Central memory CD4-positive, alpha-beta T cell (primary cell): ENCODE results near the gene RAB26.
"Not testable (repeated sequence)": the region's sequence is repeated elsewhere in the genome, so short reads cannot be mapped to it uniquely, and the experiment has no call there.

Source experiments
- DNase-seq: peaks from one replicate; pipeline ENCODE4 v3.0.0; 2022
- total RNA-seq, 3 experiments: gene quantifications; one replicate each; lab custom pipeline; 2026; lab: John Stamatoyannopoulos, UW

The RAB26 gene
- total RNA-seq, result 0.14 to 0.58 (median 0.16) reads per million in 3 experiments

- DNase-seq, result peak; percentile 54
Observed at GRCh38 chr16:2147981-2148671, at the start of gene RAB26. RAB26 (plus strand) TSS chr16:2148625; CDS start chr16:2148784, 159 bp downstream.

GRCh38 chr16:2101581-2101980 lies 46.8 kb upstream of the RAB26 start:
- DNase-seq, result not testable (repeated sequence)

DNA sequence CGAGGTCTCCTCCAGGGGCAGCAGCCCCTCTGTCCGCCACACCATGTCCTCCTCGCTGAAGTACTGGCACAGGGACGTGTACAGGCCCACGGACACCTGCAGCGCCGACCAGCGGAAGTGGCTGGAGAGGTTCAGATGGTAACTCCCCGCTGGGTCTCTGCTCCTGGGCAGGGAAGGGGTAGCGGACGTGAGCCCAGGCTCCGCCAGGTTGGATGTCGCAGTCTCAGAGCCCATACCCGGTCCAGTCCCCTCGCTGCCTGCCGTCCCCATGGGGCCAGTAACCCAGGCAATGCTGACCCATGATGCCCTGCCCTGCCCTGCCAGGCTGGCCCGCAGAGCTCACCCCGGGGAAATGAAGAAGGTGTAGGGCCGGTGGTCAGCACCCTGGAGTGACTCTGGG lies 46.0 kb upstream of the RAB26 start:
- DNase-seq, result no peak

DNA sequence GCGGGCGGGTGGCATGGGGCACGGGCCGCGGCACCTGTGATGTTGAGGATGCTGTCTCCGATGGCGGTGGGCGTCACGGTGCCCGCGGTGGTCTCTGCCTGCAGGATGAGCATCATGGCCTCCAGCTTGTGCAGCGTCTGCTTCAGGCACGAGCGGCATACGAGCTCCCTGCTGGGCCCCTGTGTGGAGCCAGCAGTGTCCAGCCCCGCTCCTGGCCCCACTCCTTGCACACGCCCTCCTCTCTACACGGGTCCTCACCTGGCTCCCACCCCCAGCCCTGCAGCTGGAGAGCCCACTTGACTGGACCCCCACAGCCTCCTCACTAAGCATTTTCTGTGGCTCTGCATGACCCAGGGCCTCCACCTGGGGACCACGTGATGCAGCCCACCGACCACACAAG lies 44.0 kb upstream of the RAB26 start:
- not testable (repeated sequence) for DNase-seq

- not testable (repeated sequence) for DNase-seq
Observed at GRCh38 chr16:2105291-2105690, 43.1 kb upstream of the RAB26 start.

DNA sequence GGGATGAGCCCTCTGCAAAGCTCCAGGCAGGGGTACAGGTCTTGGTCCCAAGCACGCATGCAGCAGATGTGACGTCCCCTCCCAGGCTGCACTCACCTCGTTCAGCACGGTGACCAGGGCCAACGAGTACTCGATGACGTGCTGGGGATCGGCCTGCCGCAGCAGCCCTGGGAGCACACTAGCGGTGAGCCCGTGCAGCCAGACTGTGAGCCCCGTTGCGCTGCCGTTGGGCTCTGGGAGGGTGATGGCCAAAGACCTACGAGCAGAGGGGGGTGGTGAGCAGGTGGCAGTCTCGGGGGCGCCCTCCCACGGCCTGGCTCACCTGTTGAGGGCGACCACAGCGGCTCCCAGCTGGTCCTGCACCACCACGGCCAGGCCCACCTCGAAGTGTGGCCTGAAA lies 42.7 kb upstream of the RAB26 start:
- not testable (repeated sequence) for DNase-seq

GRCh38 chr16:2106211-2106610 lies 42.2 kb upstream of the RAB26 start:
- not testable (repeated sequence) for DNase-seq

DNA sequence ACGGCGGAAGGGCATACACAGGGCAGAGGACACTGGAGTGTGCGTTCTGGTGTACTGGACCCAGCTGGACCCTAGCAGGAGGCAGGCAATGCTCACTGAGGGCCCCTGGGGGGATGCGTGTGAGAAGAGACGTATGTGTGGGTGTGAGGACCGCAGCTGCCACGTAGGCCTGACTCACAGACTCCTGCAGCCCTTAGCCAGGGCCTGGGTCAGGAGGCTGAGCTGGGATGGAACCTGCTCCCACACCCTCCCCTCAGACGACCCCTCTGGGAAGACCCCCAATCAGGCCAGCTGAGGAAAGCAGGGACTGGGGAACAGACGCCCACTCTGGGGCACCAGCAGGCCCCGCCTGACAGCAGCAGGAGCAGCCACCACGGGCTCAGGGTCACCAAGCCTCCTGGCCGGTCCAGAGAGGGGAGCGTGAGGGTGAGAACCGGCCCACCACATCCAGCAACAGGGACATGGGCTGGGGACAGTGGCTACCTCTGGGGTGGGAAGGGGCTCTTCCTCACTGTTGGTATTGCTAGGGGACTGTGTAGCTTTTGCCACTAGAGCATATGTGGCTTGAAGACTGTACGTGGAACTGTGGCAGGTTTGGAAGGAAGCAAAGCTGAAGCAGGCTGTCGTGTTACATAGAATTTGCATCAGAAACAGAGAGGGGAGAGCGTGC lies 41.2 kb upstream of the RAB26 start:
- not testable (repeated sequence) for DNase-seq

- DNase-seq, result not testable (repeated sequence)
Observed at GRCh38 chr16:2107791-2108125, 40.7 kb upstream of the RAB26 start.

DNA sequence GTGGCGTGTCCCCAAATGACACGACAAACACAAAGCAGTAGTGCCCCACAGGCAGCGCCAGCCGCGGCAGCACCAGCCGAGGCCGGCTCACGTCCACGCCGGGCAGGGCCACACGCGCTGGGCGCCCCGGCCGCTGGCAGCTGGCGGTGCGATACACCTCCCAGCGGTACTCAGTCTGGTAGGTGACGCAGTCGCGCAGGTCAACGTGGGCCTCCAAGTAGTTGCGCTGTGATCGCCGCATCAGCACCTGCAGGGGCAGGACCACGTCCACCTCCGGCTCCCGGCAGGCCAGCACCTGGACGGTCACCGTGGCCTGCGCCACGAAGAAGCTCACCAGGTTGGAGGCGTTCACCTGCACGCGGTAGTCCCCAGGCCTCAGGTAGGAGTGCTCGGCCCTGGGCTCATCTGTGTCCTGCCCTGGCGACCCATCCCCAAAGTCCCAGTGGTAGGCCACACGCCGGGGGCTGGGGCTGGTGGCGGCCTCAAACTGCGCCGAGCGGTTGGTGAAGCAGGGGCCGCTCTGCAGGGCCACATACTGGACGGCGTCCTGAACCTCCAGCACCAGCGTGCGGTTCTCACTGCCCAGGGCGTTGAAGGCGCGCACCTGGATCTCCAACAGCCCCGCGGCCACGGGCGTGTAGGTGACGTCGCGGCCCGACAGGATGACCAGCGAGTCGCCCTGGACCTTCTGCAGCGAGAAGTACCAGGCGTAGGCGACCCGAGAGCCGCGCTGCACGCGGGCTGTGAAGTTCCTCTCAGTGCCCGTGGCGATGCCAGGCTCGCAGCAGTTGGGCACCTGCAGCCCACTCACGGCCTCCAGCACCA lies 39.8 kb upstream of the RAB26 start:
- not testable (repeated sequence) for DNase-seq

DNA sequence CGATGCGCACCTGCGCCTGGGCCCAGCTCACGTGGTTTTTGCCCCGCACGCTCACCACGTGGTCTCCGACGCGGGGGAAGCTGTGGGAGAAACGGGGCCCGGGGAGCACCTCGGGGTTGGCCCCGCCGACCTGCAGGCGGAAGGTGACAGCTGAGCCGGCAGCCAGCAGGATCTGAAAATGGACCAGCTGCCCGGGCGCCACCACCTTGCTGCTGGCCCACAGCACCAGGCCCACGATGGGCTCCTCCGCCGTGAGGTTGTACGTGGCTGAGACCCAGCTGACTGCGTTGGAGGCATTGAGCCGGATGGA lies 39.2 kb upstream of the RAB26 start:
- not testable (repeated sequence) for DNase-seq

GRCh38 chr16:2109872-2110271 lies 38.6 kb upstream of the RAB26 start:
- not testable (repeated sequence) for DNase-seq

GRCh38 chr16:2110332-2111008 lies 38.0 kb upstream of the RAB26 start:
- DNase-seq, result not testable (repeated sequence)

DNA sequence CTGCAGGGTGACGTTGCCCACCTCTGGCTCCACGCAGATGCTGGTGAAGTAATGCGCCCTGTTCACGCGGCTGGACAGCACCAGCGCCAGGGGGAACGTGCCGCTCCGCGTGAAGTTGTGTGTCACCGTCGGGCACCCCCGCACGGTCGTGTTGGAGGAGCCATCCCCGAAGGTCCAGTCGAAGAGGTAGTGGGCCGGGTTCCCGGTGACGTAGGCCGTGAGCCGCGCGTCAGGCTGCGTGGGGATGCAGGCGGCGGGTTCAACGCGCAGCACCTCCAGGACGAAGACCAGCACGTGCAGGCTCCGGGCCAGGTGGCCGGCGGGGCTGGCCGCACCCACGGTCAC lies 37.4 kb upstream of the RAB26 start:
- not testable (repeated sequence) for DNase-seq

DNA sequence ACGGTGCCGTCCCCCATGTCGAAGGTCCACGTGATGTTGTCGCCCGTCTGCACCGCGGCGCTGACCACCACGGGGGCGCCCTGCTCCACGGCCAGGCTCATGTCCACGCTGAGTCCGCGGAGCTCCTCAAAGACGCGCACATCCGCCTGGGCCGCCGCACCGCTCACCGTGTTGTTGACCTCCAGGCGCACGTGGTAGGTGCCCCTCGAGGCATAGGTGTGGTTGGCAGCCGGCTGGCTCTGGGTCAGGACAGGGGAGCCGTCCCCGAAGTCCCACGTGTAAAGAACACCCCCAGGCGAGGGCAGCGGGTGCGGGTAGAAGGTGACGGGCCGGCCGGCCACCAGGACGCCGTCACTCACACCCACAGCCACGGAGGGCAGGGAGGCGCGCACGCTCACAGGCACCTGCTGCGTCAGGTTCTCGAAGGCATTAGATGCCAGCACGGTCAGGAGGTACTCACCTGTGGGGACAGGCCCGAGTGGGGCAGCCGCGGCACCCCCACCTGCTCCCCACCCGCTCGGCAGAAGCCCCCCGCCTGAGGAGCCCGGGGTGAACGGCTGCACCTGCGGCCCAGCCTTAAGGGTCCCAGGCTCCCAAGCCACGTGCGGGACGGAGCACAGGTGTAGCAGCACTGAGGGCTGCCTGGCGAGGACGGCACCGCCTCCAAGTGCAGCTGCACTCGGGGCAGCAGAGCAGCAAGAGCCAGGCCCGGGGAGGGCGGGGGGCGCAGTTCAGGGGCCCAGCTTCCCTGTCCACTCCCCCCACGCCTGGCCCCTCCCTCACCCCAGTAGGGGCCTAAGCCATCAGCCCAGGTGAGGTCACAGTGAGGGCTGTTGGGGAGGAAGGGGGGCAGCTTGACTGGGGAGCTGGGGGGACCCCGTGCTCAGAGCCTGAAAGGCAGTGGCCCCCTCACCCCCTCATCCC lies 36.8 kb upstream of the RAB26 start:
- not testable (repeated sequence) for DNase-seq

DNA sequence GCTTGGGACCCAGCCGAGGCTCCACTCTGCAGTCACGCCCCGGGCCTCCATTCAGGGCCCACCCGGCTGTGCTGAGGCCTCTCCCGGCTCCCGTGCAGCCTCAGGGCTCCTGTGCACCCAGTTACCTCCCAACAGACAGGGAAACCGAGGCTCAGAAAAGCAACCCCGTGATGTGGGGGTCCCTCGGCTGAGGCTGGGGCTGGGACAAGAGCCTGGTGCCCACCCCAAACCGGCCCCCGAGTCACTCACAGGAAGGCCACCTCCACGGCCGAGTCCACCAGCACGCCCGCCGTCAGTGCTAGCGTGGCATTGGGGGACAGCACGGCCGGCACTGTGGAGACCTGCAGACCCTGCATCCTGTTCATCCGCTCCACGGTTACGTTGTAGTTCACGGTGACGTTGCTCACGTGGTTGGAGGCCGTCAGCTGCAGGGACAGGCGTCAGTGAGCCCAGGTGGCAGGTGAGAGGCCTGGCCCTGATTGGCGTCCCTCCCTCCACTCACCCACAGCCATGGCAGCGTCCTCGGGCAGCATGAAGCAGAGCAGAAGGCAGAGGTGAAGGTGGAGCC lies 35.8 kb upstream of the RAB26 start:
- DNase-seq, result not testable (repeated sequence)

- DNase-seq, result not testable (repeated sequence)
Observed at GRCh38 chr16:2114225-2114624, 34.2 kb upstream of the RAB26 start.

DNA sequence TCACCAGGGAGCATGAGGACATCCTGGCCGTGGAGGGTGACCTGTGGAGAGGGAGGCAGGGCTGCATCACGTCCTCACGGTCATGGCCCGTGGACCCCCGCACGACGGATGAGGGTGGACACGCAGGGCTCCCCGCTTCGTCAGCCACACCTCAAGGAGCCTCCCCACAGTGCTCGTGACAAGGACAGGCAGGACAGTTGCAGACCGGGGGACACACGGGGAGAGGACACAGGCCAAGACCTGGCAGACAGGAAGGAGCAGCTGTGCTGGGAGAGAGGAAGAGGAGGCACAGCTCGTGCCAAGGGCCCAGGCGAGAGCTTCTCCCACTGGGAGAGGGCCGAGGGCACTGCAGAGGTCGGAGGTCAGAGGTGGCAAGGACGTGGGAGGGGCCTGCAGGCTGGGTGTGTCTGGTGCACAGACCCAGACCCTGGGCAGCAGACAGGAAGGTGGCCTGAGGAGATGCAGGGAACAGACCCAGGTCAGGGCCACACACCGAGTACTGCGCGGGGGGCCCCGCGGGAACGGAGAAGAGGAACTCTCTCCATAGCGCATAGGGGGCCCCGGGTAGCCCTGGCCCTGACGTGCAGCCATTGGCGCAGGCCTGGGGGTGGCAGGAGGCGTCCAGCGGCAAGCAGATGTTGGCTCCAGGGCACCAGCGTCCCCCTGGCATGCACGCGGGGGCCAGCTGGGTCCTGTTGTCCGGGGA lies 33.4 kb upstream of the RAB26 start:
- not testable (repeated sequence) for DNase-seq

DNA sequence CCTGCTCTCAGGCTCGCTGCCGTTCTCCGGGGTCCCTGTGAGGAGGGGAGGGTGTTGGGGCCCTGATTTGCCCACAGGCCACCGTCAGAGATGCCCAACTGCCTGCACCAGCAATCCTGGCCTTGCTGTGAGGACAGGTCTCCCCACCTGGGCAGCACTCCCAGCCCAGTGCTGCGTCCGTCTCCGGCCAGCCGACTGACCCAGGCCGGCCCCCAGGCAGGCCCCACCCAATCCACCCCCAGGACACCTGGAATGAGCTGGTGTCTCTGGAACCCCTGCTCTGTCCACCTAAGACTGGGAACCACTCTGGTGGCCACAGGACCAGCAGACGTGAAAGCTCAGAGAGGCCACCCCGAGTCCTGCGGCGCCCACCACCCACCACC lies 32.8 kb upstream of the RAB26 start:
- DNase-seq, result no peak

- DNase-seq, result not testable (repeated sequence)
Observed at GRCh38 chr16:2116428-2116827, 32.0 kb upstream of the RAB26 start.

DNA sequence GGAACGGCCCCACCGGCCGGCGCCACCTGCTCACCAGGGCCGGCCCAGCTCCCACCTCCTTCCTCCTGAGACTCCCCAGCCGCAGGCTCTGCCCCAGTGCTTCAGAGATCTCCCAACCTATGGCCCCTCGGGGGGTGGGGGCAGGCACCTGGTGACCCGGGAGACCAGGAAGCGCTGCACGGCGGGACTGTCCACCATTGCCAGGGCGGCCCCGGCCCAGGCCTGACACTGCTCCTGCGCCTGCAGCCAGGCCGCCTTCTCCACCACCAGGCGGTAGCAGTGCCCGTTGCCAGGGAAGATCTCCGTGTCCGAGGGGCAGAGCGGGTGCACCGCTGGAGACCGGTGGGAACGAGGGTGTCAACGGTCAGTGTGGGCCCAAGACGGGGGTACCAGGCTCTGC lies 31.1 kb upstream of the RAB26 start:
- DNase-seq, result not testable (repeated sequence)
